B cell (primary cell): ENCODE measurements around the gene ZSCAN2.

Experiments
- CTCF ChIP-seq: fragments of 200-600 bp; IDR thresholded peaks from one replicate; pipeline ENCODE4 v1.8.0; 2022; ENCODE audit warnings: antibody characterized with exemption, mild to moderate bottlenecking
- EZH2 ChIP-seq: IDR thresholded peaks from 2 replicates; pipeline ENCODE4 v1.6.1; 2012; ENCODE audit warnings: borderline replicate concordance, low read depth, mild to moderate bottlenecking, moderate library complexity, low read length; ENCODE audit not compliant: insufficient read depth, poor library complexity, severe bottlenecking

- TF ChIP-seq EZH2 (no peak), CTCF (no peak)
These were observed 67.6 kb downstream of the ZSCAN2 start for GRCh38 chr15:84668221-84668982.
